ENCODE results near the gene SH3PXD2A.

DNA sequence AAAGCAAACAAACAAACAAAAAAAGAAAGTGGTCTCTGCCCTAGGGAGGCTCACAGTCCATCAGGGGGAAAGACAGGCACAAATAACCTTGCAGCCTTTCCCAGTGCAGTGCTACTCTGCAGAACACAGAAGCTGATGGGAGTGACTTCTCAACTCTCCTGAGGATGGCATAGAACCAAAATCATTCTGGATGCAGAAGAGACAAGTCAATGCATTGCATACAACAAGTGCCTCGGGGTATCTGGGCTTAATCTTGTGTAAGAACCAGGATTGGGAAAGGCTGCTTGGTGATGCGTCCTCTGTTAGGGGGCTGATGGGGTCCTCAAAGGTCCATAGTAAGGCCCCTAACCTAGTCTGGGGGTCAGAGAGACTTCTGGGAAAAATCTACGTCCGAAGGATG, 293.0 kb downstream of the SH3PXD2A start:
- TF ChIP-seq CREM (IDR thresholded peaks at IDR 0.05; ENCODE audit: low read depth) = no peak
- TF ChIP-seq CHD4 (IDR thresholded peaks at IDR 0.05) = no peak
- TF ChIP-seq SIN3A (IDR thresholded peaks at IDR 0.05; ENCODE audit: low read depth, low read length) = no peak
- no peak for TF ChIP-seq PML (IDR thresholded peaks at IDR 0.05; ENCODE audit: low read length)
- no peak for TF ChIP-seq LARP7 (IDR thresholded peaks at IDR 0.05)
- TF ChIP-seq FOXM1 (IDR thresholded peaks at IDR 0.05; ENCODE audit: low read depth, low read length) = no peak
- TF ChIP-seq, protein P1, sequence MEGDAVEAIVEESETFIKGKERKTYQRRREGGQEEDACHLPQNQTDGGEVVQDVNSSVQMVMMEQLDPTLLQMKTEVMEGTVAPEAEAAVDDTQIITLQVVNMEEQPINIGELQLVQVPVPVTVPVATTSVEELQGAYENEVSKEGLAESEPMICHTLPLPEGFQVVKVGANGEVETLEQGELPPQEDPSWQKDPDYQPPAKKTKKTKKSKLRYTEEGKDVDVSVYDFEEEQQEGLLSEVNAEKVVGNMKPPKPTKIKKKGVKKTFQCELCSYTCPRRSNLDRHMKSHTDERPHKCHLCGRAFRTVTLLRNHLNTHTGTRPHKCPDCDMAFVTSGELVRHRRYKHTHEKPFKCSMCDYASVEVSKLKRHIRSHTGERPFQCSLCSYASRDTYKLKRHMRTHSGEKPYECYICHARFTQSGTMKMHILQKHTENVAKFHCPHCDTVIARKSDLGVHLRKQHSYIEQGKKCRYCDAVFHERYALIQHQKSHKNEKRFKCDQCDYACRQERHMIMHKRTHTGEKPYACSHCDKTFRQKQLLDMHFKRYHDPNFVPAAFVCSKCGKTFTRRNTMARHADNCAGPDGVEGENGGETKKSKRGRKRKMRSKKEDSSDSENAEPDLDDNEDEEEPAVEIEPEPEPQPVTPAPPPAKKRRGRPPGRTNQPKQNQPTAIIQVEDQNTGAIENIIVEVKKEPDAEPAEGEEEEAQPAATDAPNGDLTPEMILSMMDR (IDR thresholded peaks at IDR 0.05 in 2 of 3, conservative IDR thresholded peaks at IDR 0.05 in 1 of 3; ENCODE audit: control insufficient read depth in 2 of 3, extremely low read depth in 1 of 3, insufficient read depth in 1 of 3, low read depth in 3 of 3, low read length in 3 of 3) = no peak
- TF ChIP-seq CHD1 (IDR thresholded peaks at IDR 0.05; ENCODE audit: low read depth, low read length) = no peak

Measured in GM12878 (cell line).